Fibroblast of skin of abdomen (primary cell): ENCODE results near the gene VWA1.

ENCODE experiments used
- DNase-seq: peaks from one replicate; pipeline ENCODE4 v3.0.0-alpha.2; 2013

Gene VWA1

GRCh38 chr1:1489231-1489630 lies 53.7 kb downstream of the VWA1 start:
- no peak for DNase-seq

GRCh38 chr1:1489861-1490260 lies 54.4 kb downstream of the VWA1 start:
- no peak for DNase-seq

DNA sequence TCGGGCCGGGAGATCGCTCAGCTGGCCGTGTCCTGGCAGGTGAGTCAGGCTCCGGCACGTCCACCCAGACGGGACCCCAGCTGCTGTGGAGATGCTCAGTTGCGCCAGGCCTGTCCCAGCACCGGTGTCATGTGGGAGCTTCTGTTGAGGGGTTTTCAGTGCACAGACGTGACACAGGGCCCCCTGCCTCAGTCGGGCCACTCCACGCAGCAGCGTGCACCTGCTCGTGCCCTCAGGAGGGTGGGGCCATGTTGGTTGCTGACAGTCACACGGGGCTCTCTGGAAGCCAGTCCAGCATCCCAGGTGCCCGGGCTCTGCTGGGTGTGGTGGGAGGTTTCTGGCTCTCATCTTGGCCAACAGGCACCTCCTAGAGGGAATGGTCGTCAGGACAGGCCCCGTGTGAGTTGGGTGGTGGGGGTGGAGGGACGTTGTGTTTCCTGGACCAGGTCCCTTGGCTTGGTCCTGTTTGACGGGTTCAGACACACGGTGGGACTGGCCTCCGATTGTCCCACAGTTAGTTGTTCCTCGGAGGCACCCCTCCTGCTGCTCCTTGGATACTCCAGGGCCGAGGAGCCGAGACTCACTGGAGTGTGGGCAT lies 55.2 kb downstream of the VWA1 start:
- no peak for DNase-seq

DNA sequence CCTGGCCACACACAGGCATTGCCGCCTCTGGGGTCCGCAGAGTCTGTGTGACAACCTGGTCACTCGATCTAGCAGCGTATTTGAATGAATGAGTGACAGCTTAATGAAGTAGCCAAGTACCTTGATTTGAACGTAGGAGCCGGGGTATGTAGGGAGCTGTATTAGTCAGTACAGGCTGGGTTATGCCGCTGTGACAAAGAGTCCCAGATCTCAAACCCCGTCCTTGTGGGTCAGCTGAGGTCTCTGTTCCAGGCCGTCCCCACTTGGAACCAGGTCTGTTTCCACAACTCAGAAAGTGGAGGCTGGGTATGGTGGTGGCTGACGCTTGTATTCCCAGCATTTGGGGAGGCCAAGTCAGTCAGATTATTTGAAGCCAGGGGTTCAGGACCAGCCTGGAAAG lies 56.1 kb downstream of the VWA1 start:
- DNase-seq, result no peak
